Upper lobe of left lung (tissue), 6 donors: ENCODE results near the gene CMSS1. TPM values are rescaled to one million over a fixed set of nuclear protein-coding genes. Genes with fewer than 3 reads are reported as not detected.

Experiments used
- ATAC-seq, 2 donors: fragments of 200-7000 bp; cut with Tn5 transposase; one replicate each; pipeline ENCODE4 v1.9.1; 2022; ENCODE audit warnings: mild to moderate bottlenecking in 2 of 2, moderate library complexity in 2 of 2; ENCODE audit not compliant: low FRiP score in 2 of 2
- DNase-seq, 2 donors: peaks; one replicate each; pipeline ENCODE4 v3.0.0-alpha.2; 2019 to 2020
- H3K27ac ChIP-seq, 4 donors: fragments of 200-600 bp; sonication (generic); one replicate each; pipeline ENCODE4 v1.5.1; 2016 to 2019
- H3K27me3 ChIP-seq, 4 donors: fragments of 200-600 bp; sonication (generic); one replicate each; pipeline ENCODE4 v1.5.1; 2017 to 2019
- H3K36me3 ChIP-seq, 4 donors: fragments of 200-600 bp; sonication (generic); one replicate each; pipeline ENCODE4 v1.5.1; 2016 to 2019
- H3K4me1 ChIP-seq, 4 donors: fragments of 200-600 bp; sonication (generic); one replicate each; pipeline ENCODE4 v1.5.1; 2018 to 2019
- H3K4me3 ChIP-seq, 4 donors: fragments of 200-600 bp; sonication (generic); one replicate each; pipeline ENCODE4 v1.5.1; 2017 to 2019; ENCODE audit warnings: mild to moderate bottlenecking in 2 of 4, moderate library complexity in 1 of 4
- H3K9me3 ChIP-seq, 4 donors: fragments of 200-600 bp; sonication (generic); one replicate each; pipeline ENCODE4 v1.5.1; 2018 to 2019
- CTCF ChIP-seq, 6 experiments: fragments of 450-650 bp in 4 of 6; fragments of 200-600 bp in 2 of 6; sonication (generic) in 2 of 6; IDR thresholded peaks; one replicate each; pipeline ENCODE4 v1.5.1; 2016 to 2019; ENCODE audit warnings: antibody characterized with exemption in 6 of 6
- EP300 ChIP-seq, 4 donors: sonication (generic); formaldehyde crosslinking; IDR thresholded peaks; one replicate each; pipeline ENCODE4 v1.5.1; 2017; ENCODE audit warnings: antibody characterized with exemption in 4 of 4, control low read depth in 2 of 4
- POLR2A ChIP-seq, 4 donors: fragments of 450-650 bp; IDR thresholded peaks; one replicate each; pipeline ENCODE4 v1.5.1; 2016 to 2017; ENCODE audit warnings: antibody characterized with exemption in 4 of 4, mild to moderate bottlenecking in 2 of 4
- POLR2AphosphoS5 ChIP-seq, 2 donors: sonication (generic); formaldehyde crosslinking; IDR thresholded peaks; one replicate each; pipeline ENCODE4 v1.5.1; 2017; ENCODE audit warnings: antibody characterized with exemption in 2 of 2
- WGBS, 2 donors: methylation state at CpG; one replicate each; pipeline ENCODE4 v1.1.5; 2017 to 2018; 5-methylcytosine and 5-hydroxymethylcytosine counted together
- total RNA-seq, 6 donors: library from RNA; depleted of rRNA in 4 of 6; stranded (reverse); fragments of >200 nt in 4 of 6; gene quantifications; one replicate each; pipeline versions ENCODE4 v1.1.0 to v1.2.1, GENCODE V29; 2016 to 2021
- donor health status: DM: no; HTN: no; CAD: no; lungs with moderate emphysema.
- donor health status: DM: no; HTN: yes; CAD: no; lungs with severe emphysema.

The CMSS1 gene
- total RNA-seq, 6 donors from 2014 or later, result 4.0 to 21.1 (median 12.0) TPM

DNA sequence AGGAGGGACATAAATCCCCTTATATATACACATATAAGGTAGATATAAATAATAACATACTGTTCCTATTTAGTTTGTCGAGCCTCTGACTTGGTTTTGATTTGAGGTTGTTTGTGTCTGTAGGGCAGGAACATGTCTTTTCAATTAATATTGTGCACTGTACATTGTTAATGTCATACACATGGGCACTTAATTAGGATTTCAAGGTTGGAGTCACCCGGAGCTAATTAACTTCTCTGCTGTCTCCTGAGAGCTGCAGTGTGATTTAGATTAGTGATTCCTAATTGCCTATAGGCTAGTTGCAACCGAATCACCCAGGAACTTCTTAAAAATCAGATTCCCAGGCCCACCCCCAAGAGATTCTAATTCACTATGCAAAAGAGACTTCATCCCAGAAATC lies 347.1 kb downstream of the CMSS1 start:
- no peak for TF ChIP-seq CTCF (IDR thresholded peaks at IDR 0.05)
- no peak for TF ChIP-seq POLR2AphosphoS5 (IDR thresholded peaks at IDR 0.05)
- no peak for TF ChIP-seq EP300 (IDR thresholded peaks at IDR 0.05)
- no peak for TF ChIP-seq POLR2A (IDR thresholded peaks at IDR 0.05)
- DNase-seq (no peak), ATAC-seq (no peak)
- peak overlapping the region in 1 of 4 donors; percentile 2 for H3K27ac ChIP-seq
- no peaks in the 10 kb centered on the region for H3K27me3 ChIP-seq
- no peaks in the 10 kb centered on the region for H3K36me3 ChIP-seq
- WGBS, 2 donors, result 91 to 94% methylated on average over 3 of the region's 3 CpGs
- H3K4me3 ChIP-seq, result no peak overlapping the region
- H3K4me1 ChIP-seq, result peaks cover 0 to 4% (median 0%) of the 10 kb centered on the region in 4 donors
- H3K9me3 ChIP-seq, result no peaks in the 10 kb centered on the region

DNA sequence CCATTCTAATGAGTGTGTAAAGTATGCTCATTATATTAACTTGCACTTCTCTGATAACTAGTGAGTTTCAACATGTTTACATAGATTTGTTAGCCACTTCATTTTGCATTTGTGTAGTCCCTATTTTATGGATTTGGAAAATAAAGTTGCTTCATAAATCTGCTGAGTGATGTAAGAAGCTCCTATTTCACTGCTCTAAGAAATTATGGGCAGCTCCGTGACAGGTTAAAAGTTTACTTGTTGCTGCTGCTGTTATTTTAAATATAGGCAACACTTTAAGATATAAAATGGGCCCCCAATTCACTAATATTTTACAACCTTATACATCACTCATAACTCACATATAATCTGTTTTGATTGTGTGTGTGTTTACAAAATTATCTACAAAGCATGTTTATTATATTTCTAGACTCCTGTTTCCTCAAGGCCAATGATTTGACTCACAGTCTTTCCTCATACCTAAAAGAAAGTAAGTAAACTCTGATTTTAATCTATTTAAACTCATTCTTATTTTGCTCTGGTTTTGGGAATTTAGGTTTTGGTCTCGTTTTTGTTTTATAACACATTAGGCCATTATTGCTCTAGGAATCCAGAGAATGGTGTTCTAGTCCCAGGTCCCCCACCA lies 348.4 kb downstream of the CMSS1 start:
- Histone ChIP-seq H3K4me3 (no peak overlapping the region), H3K36me3 (no peaks in the 10 kb centered on the region), H3K27ac (no peak overlapping the region), H3K9me3 (no peaks in the 10 kb centered on the region), H3K27me3 (no peaks in the 10 kb centered on the region), H3K4me1 (no peaks in the 10 kb centered on the region)
- DNase-seq (no peak), ATAC-seq (no peak)
- TF ChIP-seq POLR2A (IDR thresholded peaks at IDR 0.05) (no peak), CTCF (IDR thresholded peaks at IDR 0.05) (no peak), POLR2AphosphoS5 (IDR thresholded peaks at IDR 0.05) (no peak), EP300 (IDR thresholded peaks at IDR 0.05) (no peak)
- WGBS, 2 donors, result 72 to 74% methylated on average over 2 of the region's 2 CpGs

DNA sequence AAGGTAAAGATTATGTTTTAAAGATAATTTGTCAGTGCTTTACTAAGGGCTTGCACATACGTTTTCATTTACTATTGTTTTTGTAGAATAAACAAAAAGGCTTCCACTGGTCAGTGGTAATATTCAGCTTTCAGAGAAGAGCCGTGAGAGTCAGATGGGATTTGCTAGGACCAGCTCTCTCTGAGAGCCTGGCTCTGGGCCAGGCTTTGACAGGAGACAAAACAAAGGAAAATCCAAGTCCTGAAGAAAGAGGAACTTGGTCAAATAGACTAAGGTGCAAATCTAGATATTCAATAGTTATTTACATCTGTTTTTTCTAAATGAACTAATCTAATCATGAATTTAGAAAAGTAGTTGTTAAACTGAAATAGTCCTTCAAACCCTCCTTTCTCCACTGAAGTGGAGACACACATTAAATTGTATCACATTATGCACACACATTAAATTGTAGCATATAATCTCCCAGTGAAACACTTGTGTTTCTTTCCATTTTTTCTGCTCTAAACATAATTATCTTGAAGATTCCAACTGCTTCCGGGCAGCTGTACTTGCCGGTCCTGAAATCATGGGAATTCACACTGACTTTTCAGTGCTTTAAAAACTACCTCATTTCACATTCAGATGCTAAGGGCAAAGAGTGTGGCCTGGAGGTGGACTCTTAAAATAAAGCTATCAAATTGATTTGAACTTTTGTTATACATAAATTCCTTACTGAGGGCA lies 351.7 kb downstream of the CMSS1 start:
- no peak for TF ChIP-seq POLR2AphosphoS5 (IDR thresholded peaks at IDR 0.05)
- TF ChIP-seq EP300 (IDR thresholded peaks at IDR 0.05), result no peak
- TF ChIP-seq CTCF (IDR thresholded peaks at IDR 0.05), result no peak
- no peak for TF ChIP-seq POLR2A (IDR thresholded peaks at IDR 0.05)
- WGBS, 2 donors, result 43 to 55% methylated on average over 4 of the region's 4 CpGs
- no peak overlapping the region for H3K4me3 ChIP-seq
- H3K27ac ChIP-seq, result no peak overlapping the region
- H3K9me3 ChIP-seq, result no peaks in the 10 kb centered on the region
- no peaks in the 10 kb centered on the region for H3K4me1 ChIP-seq
- ATAC-seq (no peak), DNase-seq (no peak)
- no peaks in the 10 kb centered on the region for H3K27me3 ChIP-seq
- H3K36me3 ChIP-seq, result no peaks in the 10 kb centered on the region

- DNase-seq, result peak in 1 of 2 donors; percentile 27
- Histone ChIP-seq H3K27me3 (no peaks in the 10 kb centered on the region), H3K4me1 (no peaks in the 10 kb centered on the region), H3K9me3 (no peaks in the 10 kb centered on the region), H3K27ac (no peak overlapping the region), H3K4me3 (no peak overlapping the region), H3K36me3 (no peaks in the 10 kb centered on the region)
- ATAC-seq, result no peak
- TF ChIP-seq CTCF (IDR thresholded peaks at IDR 0.05), result no peak
- no peak for TF ChIP-seq POLR2AphosphoS5 (IDR thresholded peaks at IDR 0.05)
- TF ChIP-seq POLR2A (IDR thresholded peaks at IDR 0.05), result no peak
- TF ChIP-seq EP300 (IDR thresholded peaks at IDR 0.05), result no peak
- 98 to 100% methylated on average over 3 of the region's 3 CpGs for WGBS, 2 donors
Measured at GRCh38 chr3:100170486-100170885, 352.8 kb downstream of the CMSS1 start.
